HG03064 (cell line): ENCODE results near the gene FAM200C.
A peak's percentile ranks its signal among the peaks of the same experiment; 100 is the strongest.
"Not testable (repeated sequence)": the region's sequence is repeated elsewhere in the genome, so short reads cannot be mapped to it uniquely, and the experiment has no call there.

Source experiments
- ATAC-seq: cut with Tn5 transposase; IDR thresholded peaks from one replicate; pipeline ENCODE4 v1.9.1; 2021; ENCODE audit warnings: low read depth; ENCODE audit not compliant: unreplicated experiment

FAM200C gene

DNA sequence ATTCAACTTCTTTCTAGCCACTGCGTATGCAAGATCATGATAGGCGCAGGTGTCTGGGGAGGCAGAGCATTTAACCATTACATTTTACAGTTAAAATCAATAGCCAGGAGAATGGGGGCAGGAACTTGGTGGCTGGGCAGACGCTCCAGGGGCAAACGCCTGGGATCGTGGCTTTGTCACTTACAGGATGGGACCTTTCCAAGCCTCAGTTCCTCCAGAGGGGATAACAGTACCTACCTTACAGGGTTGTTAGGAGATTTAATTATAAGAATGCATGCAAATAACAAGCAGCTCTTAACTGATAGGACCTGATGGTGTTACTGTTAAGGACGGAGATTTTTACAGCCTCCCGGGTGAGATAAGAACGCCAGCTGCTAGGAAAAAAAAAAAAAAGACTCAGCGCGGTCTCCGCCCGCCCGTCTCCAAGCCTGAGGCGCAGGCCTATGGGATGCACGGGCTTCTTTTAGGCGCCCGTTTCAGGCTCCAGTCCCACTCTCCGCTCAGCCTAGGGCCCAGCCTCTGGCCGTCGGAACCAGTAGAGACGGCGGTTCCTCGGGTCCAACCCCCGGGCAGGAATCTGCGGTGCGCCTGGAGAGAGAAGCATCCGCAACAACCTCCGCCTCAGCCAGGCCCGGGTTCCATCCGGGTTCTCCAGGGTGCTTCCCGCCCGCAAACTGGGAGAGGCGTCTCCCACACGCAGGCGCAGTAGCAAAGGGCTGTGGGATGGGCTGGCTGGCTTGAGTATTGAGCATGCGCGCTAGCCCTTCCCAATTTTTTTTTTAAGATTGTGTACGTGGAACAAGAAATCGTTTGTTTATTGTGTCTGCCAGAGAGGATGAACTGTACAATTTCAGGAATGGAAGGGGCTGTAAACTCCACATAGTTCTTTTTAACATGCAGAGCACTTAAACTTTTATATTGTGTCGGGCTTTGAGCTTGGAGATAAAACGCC, at the start of gene FAM200C:
Gene FAM200C, minus strand, starts transcription at position 653 of the 952 bp plus-strand sequence. CDS start 4,564 bp downstream, outside the sequence.
- peak; percentile 87 for ATAC-seq

- no peak for ATAC-seq
Observed at GRCh38 chr5:160449458-160449857, 49.6 kb upstream of the FAM200C start.

GRCh38 chr5:160448886-160449285, 49.0 kb upstream of the FAM200C start:
- ATAC-seq: no peak

- no peak for ATAC-seq
Observed at GRCh38 chr5:160445751-160446150, 45.9 kb upstream of the FAM200C start.

DNA sequence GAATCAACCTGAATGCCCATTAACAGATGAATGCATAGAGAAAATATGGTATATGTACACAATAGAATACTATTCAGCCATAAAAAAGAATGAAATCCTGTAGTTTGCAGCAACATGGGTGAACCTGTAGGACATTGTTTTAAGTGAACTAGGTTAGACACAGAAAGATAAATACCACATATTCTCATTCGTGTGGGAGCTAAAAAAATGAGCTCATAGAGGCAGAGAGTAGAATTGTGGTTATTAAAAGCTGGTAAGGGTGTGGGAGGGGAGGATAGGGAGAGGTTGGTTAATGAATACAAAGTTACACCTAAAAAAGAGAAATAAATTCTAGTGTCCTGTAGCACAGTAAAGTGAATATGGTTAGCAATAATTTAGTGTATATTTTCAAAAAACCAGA, 45.3 kb upstream of the FAM200C start:
- peak; percentile 33 for ATAC-seq

DNA sequence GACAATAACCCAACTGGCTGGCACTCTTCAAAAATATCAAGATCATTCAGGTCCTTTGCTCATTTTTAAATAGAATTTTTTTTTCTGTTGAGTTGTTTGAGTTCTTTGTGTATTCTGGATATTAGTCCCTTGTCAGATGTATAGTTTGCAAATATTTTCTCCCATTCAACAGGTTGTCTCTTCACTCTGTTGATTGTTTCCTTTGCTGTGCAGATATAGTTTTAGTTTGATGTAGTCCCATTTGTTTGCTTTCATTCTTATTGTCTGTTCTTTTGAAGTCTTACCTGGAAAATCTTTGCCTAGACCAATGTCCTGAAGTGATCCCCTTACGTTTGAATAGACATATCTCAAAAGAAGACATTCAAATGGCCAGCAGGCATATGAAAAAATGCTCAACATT, 44.6 kb upstream of the FAM200C start:
- no peak for ATAC-seq

DNA sequence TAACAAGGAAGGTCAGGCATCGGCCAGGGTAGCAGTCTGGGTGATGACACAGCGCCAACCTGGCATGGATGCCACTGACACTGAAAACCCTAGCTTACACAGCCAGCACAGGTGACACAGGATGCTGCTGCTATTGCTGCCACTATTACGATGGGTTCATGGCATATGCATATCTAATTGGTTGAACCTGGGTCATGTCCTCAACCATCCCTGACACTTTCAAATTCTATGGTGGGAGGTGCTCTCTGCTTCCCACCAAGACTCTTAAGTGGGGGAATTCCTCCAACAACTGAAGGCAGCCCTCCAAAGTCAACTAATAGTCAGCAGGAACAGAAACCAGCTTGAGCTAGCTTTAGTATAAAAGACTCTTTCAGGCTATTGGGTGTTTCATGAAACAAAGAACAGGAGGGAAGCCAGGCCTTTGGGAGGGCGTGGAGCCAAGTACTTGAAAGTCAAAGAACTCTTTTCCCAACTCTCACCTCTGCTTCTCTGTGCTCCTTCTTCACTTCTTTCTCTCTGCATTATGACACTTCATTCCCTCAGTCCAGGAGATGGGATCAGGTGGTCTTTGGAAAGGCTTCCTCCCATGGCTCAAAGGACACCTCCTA, 43.1 kb upstream of the FAM200C start:
- no peak for ATAC-seq

- ATAC-seq: peak; percentile 16
Observed at GRCh38 chr5:160441311-160441781, 41.5 kb upstream of the FAM200C start.

GRCh38 chr5:160439205-160439600, 39.3 kb upstream of the FAM200C start:
- peak; percentile 56 for ATAC-seq

GRCh38 chr5:160438316-160439204, 38.7 kb upstream of the FAM200C start:
- peak; percentile 27 for ATAC-seq

- no peak for ATAC-seq
Observed at GRCh38 chr5:160437271-160437670, 37.4 kb upstream of the FAM200C start.

GRCh38 chr5:160436661-160437060, 36.8 kb upstream of the FAM200C start:
- not testable (repeated sequence) for ATAC-seq

DNA sequence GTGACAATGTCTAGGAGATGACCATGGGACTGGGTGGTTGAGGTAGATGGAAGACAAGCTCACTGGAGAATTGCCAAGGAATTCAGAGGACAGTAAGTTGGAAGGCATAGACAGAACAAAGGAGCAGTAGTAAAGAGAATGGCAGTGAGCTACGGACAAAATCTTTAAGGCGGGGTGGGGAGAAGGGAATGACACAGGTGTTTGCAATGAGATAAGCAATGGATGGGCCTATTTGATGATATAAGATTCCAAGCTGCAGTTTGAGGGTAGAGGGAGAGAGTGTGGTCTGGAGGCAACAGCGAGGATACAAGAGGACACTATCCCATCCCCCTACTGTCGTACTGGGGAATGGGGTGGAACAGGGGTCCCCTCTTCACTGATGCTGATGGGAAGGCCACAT, 36.2 kb upstream of the FAM200C start:
- no peak for ATAC-seq

GRCh38 chr5:160435532-160435931, 35.7 kb upstream of the FAM200C start:
- no peak for ATAC-seq

DNA sequence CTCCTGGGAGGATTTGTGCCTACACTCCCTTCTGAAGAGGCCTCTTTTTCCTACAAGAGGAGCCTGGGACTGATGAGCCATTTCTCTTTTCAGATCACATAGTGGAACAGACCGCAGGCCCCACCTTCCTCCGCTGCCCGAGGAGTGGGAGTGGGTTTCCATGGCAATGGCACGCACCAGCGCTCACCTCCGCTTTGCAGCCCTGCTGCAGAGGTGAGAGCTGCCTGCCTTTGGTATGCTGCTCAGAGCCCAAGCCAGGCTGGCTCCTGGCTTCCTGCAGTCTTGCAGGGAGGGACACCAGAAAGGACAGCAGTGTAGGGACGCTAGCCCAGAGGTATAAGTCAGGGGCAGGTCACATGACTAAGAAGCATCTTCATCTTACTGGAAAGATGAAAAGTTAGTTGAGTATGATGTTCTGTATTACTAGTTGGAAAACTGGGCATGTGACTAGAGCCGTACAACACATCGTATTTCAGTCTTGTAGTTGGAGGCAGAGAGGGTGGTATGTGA, 34.2 kb upstream of the FAM200C start:
- ATAC-seq: peak; percentile 80

GRCh38 chr5:160432787-160433186, 32.9 kb upstream of the FAM200C start:
- ATAC-seq: no peak

DNA sequence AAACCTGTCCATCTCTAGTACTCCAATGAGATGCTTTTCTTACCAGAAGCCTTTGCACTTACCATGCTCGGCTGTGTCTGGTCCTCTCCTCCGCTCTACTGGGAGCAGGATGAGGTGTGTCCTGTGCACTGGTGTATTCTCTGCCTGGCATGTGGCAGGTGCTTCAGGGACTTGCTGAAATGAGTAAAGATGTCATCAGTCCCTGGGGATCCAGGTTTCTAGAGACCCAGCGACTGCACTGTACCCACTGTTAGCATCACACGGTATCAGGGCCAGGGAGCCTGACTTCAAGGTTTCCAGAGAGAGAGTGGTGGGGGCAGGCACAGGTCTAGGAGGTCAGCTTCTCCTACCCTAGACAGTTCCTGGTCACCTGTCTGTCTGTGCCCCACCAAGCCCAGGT, 32.3 kb upstream of the FAM200C start:
- no peak for ATAC-seq

- ATAC-seq: no peak
Observed at GRCh38 chr5:160427607-160428006, 27.8 kb upstream of the FAM200C start.

GRCh38 chr5:160423099-160423498, 23.2 kb upstream of the FAM200C start:
- no peak for ATAC-seq

DNA sequence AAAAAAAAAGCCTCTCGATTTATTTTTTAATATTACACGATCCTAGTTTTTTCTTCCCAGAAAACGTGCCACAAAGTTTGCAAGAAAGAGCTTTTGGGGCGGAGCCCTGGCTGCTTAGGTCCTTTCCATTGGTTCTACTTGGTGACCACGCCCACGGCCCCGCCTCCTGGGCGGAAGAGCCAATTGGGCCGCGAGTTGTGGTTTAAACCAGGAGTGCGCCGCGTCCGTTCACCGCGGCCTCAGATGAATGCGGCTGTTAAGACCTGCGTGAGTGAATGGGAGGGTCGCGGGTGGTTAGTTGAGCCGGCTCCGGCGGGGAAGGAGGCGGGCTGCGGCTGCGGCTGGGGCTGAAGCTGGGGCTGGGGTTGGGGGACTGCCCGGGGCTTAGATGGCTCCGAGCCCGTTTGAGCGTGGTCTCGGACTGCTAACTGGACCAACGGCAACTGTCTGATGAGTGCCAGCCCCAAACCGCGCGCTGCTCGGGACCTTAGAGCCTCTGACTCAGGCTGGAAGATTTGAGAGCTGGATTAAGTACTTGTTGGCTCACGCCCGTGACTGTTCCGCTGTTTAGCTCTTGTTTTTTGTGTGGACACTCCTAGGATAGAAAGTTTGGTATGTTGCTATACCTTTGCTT, 21.9 kb upstream of the FAM200C start, which contains the start of gene PTTG1:
Gene PTTG1, plus strand, starts transcription at position 231 of the 634 bp plus-strand sequence. CDS start 458 bp downstream, outside the sequence.
- ATAC-seq: peak; percentile 71
